ENCODE data around the gene HELZ. TPM values are rescaled to one million over a fixed set of nuclear protein-coding genes. Genes with fewer than 3 reads are reported as not detected.
"Not testable (repeated sequence)": the region's sequence is repeated elsewhere in the genome, so short reads cannot be mapped to it uniquely, and the experiment has no call there.

Gene HELZ
- polyA plus RNA-seq, 1 experiment, result 8.4 TPM

GRCh38 chr17:67274466-67274865 lies 29.5 kb upstream of the HELZ start:
- H3K4me3 ChIP-seq (ENCODE audit: low read depth, low read length), result no peak overlapping the region
- CTCF ChIA-PET, result interaction anchor here (0.8 to 2.3 kb wide), 4 partner anchors 16 to 23 kb away, joined by 3 to 6 read pairs (median 4); no protein-coding TSS in a partner anchor
- POLR2A ChIA-PET, result no interaction called here

GRCh38 chr17:67273900-67274299 lies 28.9 kb upstream of the HELZ start:
- TF ChIP-seq CTCF (IDR thresholded peaks at IDR 0.05; ENCODE audit: insufficient read depth, low read depth, low read length), result no peak
- H3K27me3 ChIP-seq (ENCODE audit: control insufficient read depth, insufficient read depth, low read length), result no peaks in the 10 kb centered on the region
- no peak overlapping the region for H3K4me3 ChIP-seq (ENCODE audit: low read depth, low read length)
- CTCF ChIA-PET, result interaction anchor here (0.8 to 2.3 kb wide), 5 partner anchors 12 to 23 kb away, joined by 3 to 6 read pairs (median 4); no protein-coding TSS in a partner anchor
- no peak for DNase-seq (ENCODE audit: low read depth)
- POLR2A ChIA-PET, result no interaction called here
- no peaks in the 10 kb centered on the region for H3K36me3 ChIP-seq (ENCODE audit: control insufficient read depth, insufficient read depth, low read length)

More at GRCh38 chr17:67274466-67274865, 29.5 kb upstream of the HELZ start:
- Histone ChIP-seq H3K36me3 (ENCODE audit: control insufficient read depth, insufficient read depth, low read length) (no peaks in the 10 kb centered on the region), H3K27me3 (ENCODE audit: control insufficient read depth, insufficient read depth, low read length) (no peaks in the 10 kb centered on the region)
- no peak for DNase-seq (ENCODE audit: low read depth)
- TF ChIP-seq CTCF (IDR thresholded peaks at IDR 0.05; ENCODE audit: insufficient read depth, low read depth, low read length), result no peak

- POLR2A ChIA-PET, result no interaction called here
- peak; percentile 35; the same call in 1 of the 2 replicates for TF ChIP-seq CTCF (IDR thresholded peaks at IDR 0.05; ENCODE audit: insufficient read depth, low read depth, low read length)
- H3K27me3 ChIP-seq (ENCODE audit: control insufficient read depth, insufficient read depth, low read length), result no peaks in the 10 kb centered on the region
- CTCF ChIA-PET, result interaction anchor here (0.7 to 2.3 kb wide), 4 partner anchors 13 to 60 kb away, joined by 3 to 6 read pairs (median 4); no protein-coding TSS in a partner anchor
- no peak overlapping the region for H3K4me3 ChIP-seq (ENCODE audit: low read depth, low read length)
- no peak for DNase-seq (ENCODE audit: low read depth)
- no peaks in the 10 kb centered on the region for H3K36me3 ChIP-seq (ENCODE audit: control insufficient read depth, insufficient read depth, low read length)
Observed at GRCh38 chr17:67272312-67273047, 27.5 kb upstream of the HELZ start.

GRCh38 chr17:67271187-67271586 lies 26.2 kb upstream of the HELZ start:
- POLR2A ChIA-PET; H3K4me3 ChIP-seq (ENCODE audit: low read depth, low read length); CTCF ChIA-PET; H3K36me3 ChIP-seq (ENCODE audit: control insufficient read depth, insufficient read depth, low read length); DNase-seq (ENCODE audit: low read depth); H3K27me3 ChIP-seq (ENCODE audit: control insufficient read depth, insufficient read depth, low read length): not testable (repeated sequence)

- ChIA-PET POLR2A (no interaction called here), CTCF (interaction anchor here (0.6 kb wide), 1 partner anchor 45 kb away, joined by 4 read pairs; no protein-coding TSS in a partner anchor)
- no peak for TF ChIP-seq CTCF (IDR thresholded peaks at IDR 0.05; ENCODE audit: insufficient read depth, low read depth, low read length)
- Histone ChIP-seq H3K36me3 (ENCODE audit: control insufficient read depth, insufficient read depth, low read length) (no peaks in the 10 kb centered on the region), H3K4me3 (ENCODE audit: low read depth, low read length) (no peak overlapping the region), H3K27me3 (ENCODE audit: control insufficient read depth, insufficient read depth, low read length) (no peaks in the 10 kb centered on the region)
- DNase-seq (ENCODE audit: low read depth), result no peak
Observed at GRCh38 chr17:67270416-67270815, 25.4 kb upstream of the HELZ start.
